NB4 (cell line): ENCODE measurements around the gene NT5E.

Experiments
- CTCF ChIP-seq: IDR thresholded peaks from one replicate; pipeline ENCODE4 v1.5.1; 2012; ENCODE audit warnings: low read depth, low read length
- POLR2A ChIP-seq: IDR thresholded peaks from 2 replicates; pipeline ENCODE4 v1.6.1; 2011; ENCODE audit warnings: mild to moderate bottlenecking; ENCODE audit not compliant: insufficient read length; ENCODE audit errors: extremely low read depth

- no peak for TF ChIP-seq CTCF
- TF ChIP-seq POLR2A, result no peak
Observed at GRCh38 chr6:85436939-85437495, 12.9 kb upstream of the NT5E start.
